Fibroblast of the conjunctiva (primary cell): ENCODE measurements around the gene ZNF483.
A peak's percentile ranks its signal among the peaks of the same experiment; 100 is the strongest.
"Not testable (repeated sequence)": the region's sequence is repeated elsewhere in the genome, so short reads cannot be mapped to it uniquely, and the experiment has no call there.

Experiments used
- DNase-seq: peaks from one replicate; pipeline ENCODE4 v3.0.0-alpha.2; 2010; ENCODE audit warnings: low read depth

ZNF483 gene

DNA sequence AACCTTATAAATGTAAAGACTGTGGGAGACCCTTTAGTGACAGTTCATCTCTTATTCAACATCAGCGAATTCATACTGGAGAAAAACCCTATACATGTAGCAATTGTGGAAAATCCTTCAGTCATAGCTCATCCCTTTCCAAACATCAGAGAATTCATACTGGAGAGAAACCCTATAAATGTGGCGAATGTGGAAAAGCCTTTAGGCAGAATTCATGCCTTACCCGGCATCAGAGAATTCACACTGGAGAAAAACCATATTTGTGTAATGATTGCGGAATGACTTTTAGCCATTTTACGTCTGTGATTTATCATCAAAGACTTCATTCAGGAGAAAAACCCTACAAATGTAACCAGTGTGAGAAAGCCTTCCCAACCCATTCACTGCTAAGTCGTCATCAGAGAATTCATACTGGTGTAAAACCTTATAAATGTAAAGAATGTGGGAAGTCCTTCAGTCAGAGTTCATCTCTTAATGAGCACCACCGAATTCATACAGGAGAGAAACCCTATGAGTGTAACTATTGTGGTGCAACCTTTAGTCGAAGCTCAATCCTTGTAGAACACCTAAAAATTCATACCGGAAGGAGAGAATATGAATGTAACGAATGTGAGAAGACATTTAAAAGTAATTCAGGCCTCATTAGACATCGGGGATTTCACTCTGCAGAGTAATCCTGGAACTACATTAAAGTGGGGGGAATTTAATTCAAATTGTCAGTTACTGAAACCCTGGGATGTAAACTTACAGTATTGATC, 17.7 kb downstream of the ZNF483 start:
- no peak for DNase-seq

DNA sequence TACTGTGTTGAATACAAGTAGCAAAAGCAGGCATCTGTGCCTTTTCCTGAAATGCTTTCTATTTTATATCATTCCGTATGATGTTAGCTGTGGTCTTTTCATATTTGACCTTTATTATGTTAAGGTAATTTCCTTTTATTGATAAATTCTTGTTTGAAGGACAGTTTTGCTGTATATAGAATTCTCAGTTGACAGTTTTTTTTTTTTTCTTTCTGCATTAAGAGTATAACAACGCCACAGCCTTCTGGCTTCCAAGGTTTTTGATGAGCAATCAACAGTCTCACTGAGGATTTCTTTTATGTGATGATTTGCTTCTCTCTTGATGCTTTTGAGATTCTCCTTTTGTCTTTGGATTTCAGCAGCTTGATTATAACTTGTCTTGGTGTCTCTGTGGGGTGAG, 23.6 kb downstream of the ZNF483 start:
- no peak for DNase-seq

DNA sequence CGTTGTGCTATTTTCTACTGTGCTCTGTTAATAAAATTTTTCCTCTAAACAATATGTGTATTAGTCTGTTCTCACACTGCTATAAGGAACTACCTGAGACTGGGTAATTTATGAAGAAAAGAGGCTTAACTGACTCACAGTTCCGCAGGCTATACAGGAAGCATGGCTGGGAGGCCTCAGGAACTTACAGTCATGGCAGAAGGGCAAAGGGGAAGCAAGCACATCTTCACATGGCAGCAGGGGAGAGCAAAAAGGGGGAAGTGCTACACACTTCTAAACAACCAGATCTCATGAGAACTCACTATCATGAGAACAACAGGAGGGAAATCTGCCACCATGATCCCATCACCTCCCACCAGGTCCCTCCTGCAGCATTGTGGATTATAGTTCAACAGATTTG, 30.4 kb downstream of the ZNF483 start:
- not testable (repeated sequence) for DNase-seq

DNA sequence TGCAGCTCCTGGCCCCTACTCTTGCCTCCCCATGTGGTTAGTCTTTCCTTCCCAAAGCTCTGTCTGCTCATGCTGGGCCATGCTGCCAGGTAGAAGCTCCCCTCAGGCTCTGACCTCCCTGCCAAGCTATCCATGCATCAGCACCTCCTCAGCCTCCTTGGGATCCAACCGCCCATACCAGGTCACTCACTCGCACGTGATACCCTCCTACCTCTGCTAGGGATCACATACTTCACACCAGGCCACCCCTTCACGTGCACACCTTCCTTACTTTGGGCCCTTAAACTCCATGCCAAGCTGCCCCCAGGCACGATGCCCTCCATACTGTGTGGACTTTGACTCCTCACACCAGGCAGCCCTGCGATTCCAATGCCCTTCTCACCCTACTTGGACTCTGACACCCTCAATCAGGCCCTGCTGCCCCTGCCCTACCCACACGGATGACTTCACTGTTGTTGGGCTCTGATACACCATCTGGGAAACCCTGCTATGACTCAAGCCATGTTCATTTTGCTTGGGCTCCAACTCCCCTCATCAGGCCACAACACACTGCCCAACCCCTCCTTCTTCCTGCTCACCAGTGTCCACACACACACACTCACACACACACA, 34.1 kb downstream of the ZNF483 start:
- peak; percentile 4 for DNase-seq

DNA sequence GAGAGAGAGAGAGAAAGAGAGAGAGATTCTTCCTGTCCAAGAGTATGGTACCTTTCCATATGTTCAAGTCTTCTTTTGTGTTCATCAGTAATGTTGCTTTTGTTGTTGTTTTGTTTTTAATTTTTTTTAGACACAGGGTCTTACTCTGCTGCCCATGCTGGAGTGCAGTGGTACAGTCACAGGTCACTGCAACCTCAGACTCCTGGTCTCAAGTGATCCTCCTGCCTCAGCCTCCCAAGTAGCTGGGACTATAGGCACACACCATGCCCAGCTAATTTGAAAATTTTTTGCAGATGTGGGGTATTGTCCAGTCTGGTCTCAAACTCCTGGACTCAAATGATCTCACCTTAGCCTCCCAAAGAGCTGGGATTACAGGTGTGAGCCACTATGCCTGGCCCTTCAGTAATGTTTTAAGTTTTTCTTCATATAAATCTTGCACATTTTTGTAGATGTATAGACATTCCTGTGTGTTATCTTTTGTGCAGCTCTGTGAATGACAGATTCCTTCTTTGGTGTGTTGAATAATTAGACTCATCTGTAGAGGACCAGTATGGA, 36.3 kb downstream of the ZNF483 start:
- DNase-seq = no peak

DNA sequence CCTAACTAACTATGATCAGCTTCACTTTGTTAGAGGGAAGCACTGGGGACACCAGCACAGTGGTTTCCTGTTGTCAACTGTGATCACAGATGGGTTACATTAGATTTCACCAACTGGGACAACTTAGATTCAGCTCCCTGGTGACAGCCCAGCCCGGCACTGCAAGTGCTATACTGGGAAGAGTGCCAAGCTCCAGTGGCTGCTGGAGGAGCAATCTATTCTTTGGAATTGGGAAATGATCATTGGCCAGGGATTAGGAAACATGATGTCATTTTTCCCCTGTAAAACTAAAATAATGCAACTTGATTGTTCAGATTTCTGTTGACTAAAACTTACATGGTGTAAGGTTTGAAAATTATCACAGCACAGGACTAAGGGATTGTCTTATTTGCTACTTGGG, 41.3 kb downstream of the ZNF483 start:
- DNase-seq = no peak

DNA sequence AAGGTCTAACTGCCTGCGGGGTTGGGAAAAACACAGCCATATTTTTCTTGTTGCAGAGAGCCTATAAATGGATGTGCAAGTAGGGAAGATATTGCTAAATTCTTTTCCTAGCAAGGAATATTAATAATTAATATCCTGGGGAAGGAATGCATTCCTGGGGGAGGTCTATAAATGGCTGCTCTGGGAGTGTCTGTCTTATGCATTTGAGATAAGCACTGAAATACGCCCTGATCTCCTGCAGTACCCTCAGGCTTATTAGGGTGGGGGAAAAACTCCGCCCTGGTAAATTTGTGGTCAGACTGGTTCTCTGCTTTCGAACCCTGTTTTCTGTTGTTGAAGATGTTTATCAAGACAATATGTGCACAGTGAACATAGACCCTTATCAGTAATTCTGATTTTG, 43.1 kb downstream of the ZNF483 start:
- DNase-seq = not testable (repeated sequence)

DNA sequence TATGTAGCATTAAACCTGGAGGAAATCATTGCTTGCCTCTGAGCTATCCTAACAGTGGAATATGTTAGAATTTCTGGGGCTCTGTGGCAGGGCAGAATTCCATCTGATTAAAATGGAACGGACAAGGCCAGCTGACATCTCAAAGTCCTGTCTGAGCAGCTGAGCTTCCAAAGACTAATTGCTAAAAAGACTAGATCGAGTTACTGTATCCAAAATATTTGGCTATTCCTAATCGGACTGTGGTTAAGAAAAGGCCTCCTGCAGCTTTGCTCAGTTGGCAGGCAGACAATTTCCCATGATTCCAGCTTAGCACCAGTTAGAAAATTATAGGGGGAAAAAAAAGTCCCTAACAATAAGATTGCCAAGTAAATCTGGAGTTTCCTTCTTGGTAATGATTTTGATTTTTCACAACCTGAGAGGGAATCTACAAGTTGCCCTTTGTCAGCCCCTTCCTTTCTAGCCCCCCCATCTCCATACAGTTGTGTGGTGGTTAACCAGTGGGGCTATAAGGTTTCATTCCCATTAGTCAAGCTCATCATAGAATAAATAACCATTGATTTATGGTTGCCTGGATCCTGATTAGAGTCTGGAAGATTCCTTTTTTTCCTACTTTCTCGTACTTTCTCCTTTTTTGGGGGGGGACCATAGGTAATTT, 48.1 kb downstream of the ZNF483 start:
- DNase-seq = peak; percentile 65

DNA sequence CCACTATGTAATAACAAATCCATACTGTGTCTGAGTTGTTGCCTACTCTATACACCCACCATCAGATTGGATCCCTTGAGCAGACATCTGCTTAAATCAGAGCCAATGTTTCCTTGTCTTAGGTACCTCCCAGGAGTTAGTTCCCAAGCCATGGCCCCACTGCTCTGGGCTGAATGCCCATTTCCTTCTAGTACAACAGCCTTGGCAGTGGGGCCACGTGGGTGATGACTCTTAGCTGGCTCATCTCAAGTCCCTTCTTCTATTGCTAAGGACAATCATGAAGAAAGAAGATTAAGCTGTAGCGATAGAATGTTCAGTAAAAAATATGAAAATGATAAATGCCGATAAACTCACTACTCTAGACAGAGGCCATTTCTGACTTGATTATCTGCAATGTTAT, 57.9 kb downstream of the ZNF483 start:
- no peak for DNase-seq

DNA sequence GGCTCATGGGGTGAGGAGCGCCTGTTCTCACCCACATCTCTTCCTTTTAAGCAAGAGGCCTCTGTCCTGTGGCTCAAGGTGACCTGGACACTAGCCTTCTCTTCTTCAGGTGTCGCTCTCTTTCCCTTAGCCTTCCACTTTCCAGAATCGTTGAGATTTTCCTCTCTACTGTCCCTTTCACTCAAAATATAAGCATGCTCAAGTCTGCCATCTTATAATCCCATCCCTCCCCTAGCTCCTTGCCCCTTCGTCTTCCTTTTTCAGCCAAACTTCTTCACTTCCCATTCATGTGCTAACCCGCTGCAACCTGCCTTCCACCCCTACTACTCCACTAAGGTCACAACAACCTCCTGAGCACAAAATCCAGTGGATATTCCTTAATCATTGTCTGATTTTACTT, 61.4 kb downstream of the ZNF483 start:
- no peak for DNase-seq

DNA sequence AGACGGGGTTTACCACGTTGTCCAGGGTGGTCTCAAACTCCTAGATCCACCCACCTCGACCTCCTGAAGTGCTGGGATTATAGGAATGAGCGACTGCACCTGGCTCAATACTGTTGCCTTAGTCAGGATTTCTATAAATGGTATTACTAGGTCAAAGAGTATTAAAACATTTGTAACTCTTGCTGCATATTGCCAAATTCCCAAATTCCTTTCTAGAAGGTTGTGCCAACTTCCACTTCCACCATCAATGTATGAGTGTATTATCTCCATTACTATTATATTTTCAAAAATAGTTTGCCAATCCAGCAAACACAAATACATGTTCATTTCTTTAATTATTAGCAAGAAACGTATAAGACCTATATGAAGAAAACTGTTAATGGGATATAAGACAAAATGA, 63.9 kb downstream of the ZNF483 start:
- no peak for DNase-seq

DNA sequence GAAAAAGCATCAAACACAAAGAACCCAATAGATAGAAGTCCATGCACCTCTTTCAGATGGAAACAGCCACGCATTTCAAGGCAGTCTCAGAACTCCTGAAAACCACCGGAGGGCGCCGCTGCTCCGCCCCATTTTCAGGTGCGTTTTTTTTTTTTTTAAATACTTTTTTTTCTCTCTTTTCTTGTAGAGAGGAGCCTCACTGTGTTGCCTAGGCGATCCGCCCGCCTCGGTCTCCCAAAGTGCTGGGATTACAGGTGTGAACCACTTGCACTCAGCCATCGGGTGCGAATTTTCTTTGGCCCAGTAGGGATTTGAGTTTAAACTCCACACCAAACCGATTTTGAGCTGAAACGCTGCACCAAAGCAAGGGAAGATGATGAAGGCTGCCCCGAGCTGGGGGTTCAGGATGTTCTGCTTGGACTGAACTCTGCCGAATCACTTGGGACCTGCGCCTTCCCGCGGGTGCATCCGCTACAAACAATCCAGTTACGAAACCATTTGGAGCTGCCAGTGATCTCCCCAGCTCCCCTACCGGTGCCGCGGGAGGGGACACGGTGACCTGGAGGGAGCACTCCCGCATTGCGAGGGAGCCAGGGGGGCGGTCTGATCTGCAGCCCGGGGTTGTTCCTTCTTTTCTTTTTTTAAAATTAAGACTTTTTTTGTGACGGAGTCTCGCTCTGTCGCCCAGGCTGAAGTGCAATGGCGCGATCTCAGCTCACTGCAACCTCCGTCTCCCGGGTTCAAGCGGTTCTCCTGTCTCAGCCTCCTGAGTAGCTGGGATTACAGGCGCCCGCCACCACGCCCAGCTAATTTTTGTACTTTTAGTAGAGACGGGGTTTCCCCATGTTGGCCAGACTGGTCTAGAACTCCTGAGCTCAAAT, 73.1 kb downstream of the ZNF483 start:
- no peak for DNase-seq

DNA sequence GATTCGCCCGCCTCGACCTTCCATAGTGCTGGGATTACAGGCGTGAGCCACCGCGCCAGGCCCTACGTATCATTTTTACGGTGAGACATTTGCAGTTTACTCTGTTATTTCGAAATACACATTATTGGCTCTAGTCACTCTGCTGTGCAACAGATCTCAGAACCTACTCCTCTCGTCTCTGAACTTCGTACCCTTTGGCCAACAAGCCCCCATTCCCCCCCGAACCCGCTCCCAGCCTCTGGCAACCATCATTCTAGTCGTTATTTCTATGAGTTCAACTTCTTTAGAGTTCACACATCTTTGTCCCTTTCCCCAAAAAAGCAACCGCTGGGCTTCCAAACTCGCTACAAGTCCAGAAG, 73.7 kb downstream of the ZNF483 start:
- no peak for DNase-seq

DNA sequence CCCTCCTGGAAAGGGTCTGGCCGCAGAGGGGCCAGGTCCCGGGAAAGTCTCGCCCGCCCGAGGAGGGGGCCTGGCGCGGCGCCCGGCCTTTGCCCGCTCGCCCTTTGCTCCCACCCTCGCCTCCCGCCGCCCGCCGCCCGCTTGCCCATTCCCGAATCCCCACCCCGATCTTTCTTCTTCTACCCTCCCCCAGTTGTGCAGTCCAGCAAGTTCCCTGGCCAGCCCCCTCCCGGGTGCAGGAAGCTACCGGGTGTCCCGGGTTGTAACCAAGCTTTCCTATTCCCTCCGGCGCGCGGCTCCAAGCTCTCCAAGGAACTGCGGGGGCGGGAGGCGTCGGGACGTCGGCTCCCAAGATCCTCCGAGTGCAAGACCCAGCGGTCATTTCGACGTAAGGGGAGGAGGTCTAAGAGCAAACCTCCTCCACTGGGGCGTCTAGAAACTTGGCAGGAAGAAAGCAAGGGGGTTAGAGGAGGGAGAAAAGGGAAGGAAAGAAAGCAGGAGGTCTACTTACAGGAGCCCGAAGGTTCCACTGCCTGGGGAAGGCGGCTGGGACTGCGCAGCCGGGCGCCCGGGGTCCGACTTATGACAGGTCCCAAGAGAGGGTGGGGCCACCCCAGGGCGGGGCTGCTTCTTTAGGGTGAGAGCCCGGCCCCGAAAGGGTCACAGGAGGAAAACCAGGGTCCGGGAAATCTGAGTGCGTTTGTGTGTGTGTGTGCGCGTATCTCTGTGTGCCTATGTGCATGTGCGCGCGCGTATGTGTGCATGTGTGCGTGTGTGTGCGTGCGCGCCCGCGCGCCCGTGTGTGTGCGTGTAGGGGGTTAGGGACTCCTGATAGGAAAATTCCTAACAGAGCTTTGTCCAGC, 74.3 kb downstream of the ZNF483 start, which contains the start of gene PTGR1:
PTGR1 (minus strand) TSS at position 556 of the 863 bp plus-strand sequence. CDS start 2,225 bp downstream, outside the sequence.
- peak; percentile 76 for DNase-seq

DNA sequence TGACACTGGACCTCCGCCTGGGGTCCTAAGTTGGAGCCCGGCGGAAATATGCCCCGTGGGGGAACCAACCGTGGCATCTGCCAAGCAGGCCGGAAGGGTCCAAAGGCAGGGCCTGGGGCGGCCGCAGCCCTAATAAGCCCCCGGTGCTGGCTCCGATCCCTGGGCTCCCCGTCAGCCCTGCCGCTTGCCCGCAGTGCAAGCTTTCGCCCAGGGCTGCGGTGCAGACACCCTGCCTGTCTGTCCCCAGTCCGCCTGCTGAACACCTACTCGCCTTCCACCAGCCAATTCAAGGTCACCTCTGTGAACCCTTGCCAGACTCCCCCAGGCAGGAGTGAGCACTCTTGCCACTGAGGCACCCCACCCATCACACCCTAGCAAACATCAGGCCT, 75.0 kb downstream of the ZNF483 start:
- DNase-seq = no peak

DNA sequence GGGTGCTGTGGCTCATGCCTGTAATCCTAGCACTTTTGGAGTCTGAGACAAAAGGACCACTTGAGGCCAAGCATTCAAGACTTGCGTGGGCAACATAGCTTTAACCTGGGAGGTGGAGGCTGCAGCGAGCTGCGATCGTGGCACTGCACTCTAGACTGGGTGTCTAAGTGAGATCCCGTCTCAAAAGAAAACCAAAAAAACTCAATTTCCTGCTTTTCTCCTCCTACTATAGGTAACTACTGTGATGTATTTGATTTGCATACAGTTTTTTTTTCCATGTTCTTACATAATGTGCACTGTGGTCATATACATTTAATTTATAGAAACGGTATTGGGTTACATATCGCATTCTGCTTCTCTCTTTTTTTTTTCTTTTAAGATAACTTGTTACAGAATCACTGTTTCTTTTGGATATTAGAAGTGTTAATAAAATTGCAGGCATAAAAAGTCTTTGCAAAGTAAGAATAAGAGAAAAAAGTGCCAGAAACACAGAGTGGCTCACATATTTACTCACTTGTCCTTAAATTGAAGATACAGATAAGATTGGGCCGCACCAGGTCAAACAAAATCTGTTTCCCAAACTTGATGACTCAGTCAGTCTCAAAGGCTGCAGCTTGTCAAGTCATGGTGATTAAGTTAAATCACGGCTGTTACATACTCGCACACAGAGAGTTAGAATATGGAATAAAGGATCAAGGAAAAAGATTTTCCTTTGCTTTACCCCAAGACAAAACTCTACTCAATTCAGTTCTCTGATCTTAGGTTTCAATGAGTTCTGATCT, 76.4 kb downstream of the ZNF483 start:
- no peak for DNase-seq

DNA sequence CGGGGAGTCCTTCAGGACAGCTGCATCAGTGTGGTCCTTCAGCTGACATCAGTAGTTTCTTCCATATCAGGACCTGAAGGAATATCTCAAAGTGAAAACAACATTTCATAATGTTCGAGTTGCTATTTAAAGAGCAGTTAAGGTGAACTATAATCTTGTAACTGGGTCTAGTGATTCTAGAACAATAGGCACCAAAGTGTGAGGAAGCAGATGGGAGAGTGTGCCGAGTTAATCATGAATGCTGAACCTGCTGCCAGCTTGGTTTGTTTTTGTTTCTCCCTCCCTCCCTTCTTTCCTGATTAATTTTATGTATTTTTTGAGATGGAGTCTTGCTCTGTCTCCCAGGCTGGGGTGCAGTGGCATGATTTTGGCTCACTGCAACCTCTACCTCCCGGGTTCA, 78.1 kb downstream of the ZNF483 start:
- no peak for DNase-seq

DNA sequence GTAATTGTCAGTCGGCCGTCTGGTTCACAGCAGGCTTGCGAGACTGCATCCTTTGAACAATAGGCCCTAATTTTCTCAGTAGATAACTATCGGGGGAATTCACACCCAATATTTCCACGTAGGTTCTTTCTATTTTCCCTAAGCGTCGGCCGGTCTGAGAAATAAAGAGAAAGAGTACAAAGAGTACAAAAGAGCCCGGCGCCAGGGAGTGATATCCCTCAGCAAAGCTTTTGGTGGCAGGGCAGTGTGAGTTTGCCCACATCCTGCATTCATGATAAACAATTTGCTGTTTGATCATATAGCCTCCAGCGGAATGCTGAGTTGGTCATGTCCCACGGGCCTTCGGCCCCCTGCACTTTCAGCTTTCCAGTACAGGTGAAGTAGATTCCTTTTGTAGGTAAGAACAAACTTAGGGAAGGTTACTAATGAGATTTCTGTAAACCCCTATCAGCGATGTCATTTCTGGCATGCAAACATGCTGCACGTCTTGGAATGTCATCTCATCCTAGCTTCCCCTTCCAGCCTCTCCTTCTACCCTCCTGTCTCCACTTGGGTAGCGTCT, 79.2 kb downstream of the ZNF483 start:
- DNase-seq = no peak

DNA sequence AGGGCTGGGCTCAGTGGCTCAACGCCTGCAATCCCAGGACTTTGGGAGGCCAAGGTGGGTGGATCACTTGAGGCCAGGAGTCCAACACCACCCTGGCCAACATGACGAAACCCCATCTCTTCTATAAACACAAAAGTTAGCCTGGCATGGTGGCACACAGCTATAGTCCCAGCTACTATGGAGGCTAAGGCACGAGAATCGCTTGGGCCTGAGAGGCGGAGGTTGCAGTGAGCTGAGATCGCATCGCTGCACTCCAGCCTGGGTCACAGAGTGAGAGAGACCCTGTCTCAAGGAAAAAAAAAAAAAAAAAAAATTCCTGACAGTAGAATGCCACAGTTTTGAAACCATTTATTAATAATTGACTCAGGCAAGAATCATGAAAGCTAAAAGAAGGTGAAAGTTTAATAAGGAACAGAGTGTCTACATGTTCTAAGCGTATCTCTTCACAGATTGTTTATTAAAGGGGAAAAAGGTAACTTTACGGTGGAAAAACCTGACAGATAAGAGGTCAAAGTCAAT, 80.1 kb downstream of the ZNF483 start:
- DNase-seq = no peak

DNA sequence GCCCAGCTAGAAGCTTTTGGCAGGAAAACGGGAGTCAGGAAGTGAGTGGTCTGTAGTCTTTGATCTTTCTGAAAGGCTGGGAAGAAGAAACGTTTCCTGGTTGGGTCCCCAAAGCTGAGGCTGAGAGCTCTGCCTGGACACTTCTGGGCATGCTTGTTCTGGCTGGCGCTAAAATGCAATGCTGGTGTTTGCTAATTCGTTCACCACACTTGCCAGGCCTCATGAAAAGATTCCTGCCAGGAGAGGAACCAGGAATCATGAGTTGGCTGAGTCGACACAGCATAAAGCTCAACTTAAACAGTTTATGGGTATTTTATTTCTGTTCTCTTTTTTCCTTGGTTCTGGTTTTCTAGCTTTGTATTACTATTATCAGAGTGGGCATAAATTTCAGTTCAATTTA, 85.2 kb downstream of the ZNF483 start:
- no peak for DNase-seq
